HG03135 (cell line): Measurements from ENCODE around the gene GAS2L1.

Experiments
- ATAC-seq: cut with Tn5 transposase; IDR thresholded peaks from one replicate; pipeline ENCODE4 v1.9.1; 2021; ENCODE audit warnings: mild to moderate bottlenecking, moderate library complexity; ENCODE audit not compliant: unreplicated experiment

The GAS2L1 gene

GRCh38 chr22:29325785-29326315, 19.4 kb downstream of the GAS2L1 start:
- no peak for ATAC-seq

GRCh38 chr22:29326481-29326880, 20.0 kb downstream of the GAS2L1 start:
- ATAC-seq, result no peak

- ATAC-seq, result no peak
These were observed 20.8 kb downstream of the GAS2L1 start for GRCh38 chr22:29327089-29327764.

GRCh38 chr22:29328055-29328454, 21.6 kb downstream of the GAS2L1 start:
- no peak for ATAC-seq

GRCh38 chr22:29328566-29329500, 22.4 kb downstream of the GAS2L1 start:
- no peak for ATAC-seq

GRCh38 chr22:29329581-29329980, 23.1 kb downstream of the GAS2L1 start:
- ATAC-seq, result no peak

- no peak for ATAC-seq
These were observed 23.8 kb downstream of the GAS2L1 start for GRCh38 chr22:29330291-29330690.

- no peak for ATAC-seq
These were observed 24.3 kb downstream of the GAS2L1 start for GRCh38 chr22:29330753-29331152.

- no peak for ATAC-seq
These were observed 24.8 kb downstream of the GAS2L1 start for GRCh38 chr22:29331213-29331612.

- ATAC-seq, result no peak
These were observed 25.3 kb downstream of the GAS2L1 start for GRCh38 chr22:29331658-29332300.

GRCh38 chr22:29332886-29333496, 26.5 kb downstream of the GAS2L1 start:
- ATAC-seq, result no peak

GRCh38 chr22:29334148-29334547, 27.7 kb downstream of the GAS2L1 start:
- ATAC-seq, result no peak

GRCh38 chr22:29334696-29335344, 28.4 kb downstream of the GAS2L1 start:
- ATAC-seq, result no peak

GRCh38 chr22:29335656-29336055, 29.2 kb downstream of the GAS2L1 start:
- no peak for ATAC-seq

- no peak for ATAC-seq
These were observed 30.5 kb downstream of the GAS2L1 start for GRCh38 chr22:29336751-29337490.

- ATAC-seq, result no peak
These were observed 31.3 kb downstream of the GAS2L1 start for GRCh38 chr22:29337631-29338284.

- ATAC-seq, result no peak
These were observed 31.9 kb downstream of the GAS2L1 start for GRCh38 chr22:29338398-29338797.

- ATAC-seq, result no peak
These were observed 33.2 kb downstream of the GAS2L1 start for GRCh38 chr22:29339381-29340235.
